Caki2 (cell line): ENCODE data around the gene PDE1A. TPM values are rescaled to one million over a fixed set of nuclear protein-coding genes. Genes with fewer than 3 reads are reported as not detected.

Experiments
- DNase-seq: peaks from one replicate; pipeline ENCODE4 v3.0.0-alpha.2; 2015; ENCODE audit warnings: low read depth
- in situ Hi-C: cut with HindIII; loops from 2 replicates; pipeline ENCODE4 v1.10.0; 2016; ENCODE audit warnings: low sequenced_read_pairs, low pct_unique_long_range_greater_than_20kb, mixed read lengths
- total RNA-seq: library from RNA; depleted of rRNA; stranded (reverse); fragments of >200 nt; shearing (Covaris generic); gene quantifications from 2 replicates; pipeline ENCODE4 v1.2.3, GENCODE V29; 2014; ENCODE audit warnings: low replicate concordance

The PDE1A gene
- total RNA-seq, 1 experiment from 2014 or later, result not detected

DNA sequence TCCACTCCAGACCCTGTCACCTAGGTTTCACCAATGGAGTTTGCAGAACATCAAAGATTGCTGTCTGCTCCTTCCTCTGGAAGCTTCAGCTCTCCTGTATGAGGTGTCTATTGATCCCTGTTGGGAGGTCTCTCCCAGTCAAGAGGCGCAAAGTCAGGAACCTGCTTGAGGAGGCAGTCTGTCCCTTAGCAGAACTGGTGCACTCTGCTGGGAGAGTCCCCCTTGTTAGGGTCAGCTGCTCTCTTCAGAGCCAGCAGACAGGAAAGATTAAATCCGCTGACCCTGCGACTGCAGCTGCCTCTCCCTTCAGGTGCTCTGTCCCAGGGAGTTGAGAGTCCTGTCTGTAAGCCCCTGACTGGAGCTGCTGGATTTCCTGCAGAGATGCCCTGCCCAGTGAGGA is 245.5 kb downstream of the PDE1A start:
- no peak for DNase-seq
- in situ Hi-C loops, result no loop called here

DNA sequence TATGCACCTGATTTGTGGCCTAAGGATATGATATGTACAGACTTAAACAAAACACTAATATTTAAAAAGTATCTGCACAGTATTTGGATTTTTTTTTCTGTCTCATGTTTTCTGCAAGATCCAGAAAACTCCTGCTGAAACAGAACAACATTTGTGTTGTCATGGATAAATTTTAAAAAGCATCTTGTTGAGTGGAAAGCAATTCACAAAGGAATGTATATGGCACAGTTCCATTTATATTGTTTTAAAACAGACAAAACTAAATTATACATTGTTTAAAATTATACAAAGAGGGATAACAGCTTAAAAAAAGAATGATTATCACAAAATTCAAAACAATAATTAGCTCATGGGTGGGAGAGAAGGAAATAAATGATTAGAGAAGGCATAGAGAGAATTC is 247.7 kb downstream of the PDE1A start:
- in situ Hi-C loops, result no loop called here

DNA sequence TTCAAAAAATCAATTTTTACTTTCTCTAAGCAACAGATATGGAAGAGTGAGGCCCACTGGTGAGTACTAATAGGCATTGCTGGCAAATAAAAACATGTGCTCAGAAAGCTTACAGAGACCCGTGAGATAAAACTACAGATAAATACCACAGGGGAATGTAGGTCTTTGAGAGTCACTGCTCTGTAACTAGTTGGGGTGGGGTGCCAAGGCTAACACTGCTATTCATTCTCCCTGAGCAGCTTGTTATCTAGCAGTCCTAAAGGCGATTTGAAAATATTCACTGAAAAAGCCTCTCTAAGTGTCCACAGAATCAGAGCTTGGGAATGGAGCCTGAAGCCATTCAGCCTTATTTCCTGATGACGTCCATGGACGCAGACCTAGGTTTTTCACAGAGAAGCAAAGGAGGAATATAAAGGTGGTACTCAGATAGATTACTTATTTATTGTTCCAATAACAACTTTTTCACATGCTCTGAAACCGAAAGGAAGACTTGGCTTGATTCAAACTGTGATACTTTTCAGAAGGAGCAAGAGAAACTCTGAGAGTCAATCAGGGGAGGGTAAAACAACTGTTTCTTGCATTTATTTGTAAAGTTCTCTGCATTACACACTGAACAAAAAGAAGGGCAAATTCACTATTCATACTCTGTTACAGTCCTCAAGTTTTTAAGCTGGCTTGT is 252.8 kb downstream of the PDE1A start:
- in situ Hi-C loops, result no loop called here
- no peak for DNase-seq

More for the DNA sequence above, 247.7 kb downstream of the PDE1A start:
- no peak for DNase-seq

GRCh38 chr2:182170341-182170740 is 256.5 kb downstream of the PDE1A start:
- DNase-seq, result no peak

GRCh38 chr2:182167882-182168281 is 259.0 kb downstream of the PDE1A start:
- in situ Hi-C loops, result no loop called here
- no peak for DNase-seq

More at GRCh38 chr2:182170341-182170740, 256.5 kb downstream of the PDE1A start:
- in situ Hi-C loops, result no loop called here

GRCh38 chr2:182166841-182167240 is 260.0 kb downstream of the PDE1A start:
- DNase-seq, result no peak
- in situ Hi-C loops, result no loop called here

DNA sequence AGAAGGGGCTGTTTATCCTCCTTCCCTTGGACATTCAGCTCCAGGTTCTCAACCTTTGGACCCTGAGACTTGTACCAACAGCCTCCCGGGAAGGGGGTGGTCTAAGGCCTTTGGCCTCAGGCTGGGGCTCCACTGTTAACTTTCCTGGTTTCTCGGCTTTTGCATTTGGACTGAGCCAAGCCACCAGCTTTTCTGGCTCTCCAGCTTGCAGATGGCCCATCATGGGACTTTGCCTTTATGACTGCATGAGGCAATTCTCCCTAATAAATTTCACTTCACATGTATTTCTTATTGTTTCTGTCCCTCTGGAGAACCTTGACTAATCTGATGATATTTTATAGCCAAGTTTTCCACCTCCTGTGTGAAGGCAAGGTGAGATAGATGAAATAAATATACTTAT is 260.4 kb downstream of the PDE1A start:
- no peak for DNase-seq
- in situ Hi-C loops, result no loop called here

DNA sequence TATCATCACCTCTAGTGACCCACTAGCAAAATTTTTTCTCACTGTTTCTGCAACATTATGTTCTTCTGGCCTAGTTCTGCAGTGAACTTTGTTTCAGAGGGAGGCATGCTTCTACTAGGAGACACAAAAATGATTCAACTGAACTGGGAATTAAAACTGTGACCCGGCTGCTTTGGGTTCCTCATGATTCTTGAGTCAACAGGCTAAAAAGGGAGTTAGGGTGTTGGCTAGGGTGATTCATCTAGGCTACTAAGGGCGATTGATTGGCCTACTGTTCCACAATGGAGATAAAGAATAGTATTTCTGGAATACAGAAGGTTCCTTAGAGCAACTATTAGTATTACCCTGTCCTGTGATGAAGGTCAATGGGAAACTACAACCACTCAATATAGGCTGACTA is 261.6 kb downstream of the PDE1A start:
- in situ Hi-C loops, result no loop called here
- DNase-seq, result no peak

DNA sequence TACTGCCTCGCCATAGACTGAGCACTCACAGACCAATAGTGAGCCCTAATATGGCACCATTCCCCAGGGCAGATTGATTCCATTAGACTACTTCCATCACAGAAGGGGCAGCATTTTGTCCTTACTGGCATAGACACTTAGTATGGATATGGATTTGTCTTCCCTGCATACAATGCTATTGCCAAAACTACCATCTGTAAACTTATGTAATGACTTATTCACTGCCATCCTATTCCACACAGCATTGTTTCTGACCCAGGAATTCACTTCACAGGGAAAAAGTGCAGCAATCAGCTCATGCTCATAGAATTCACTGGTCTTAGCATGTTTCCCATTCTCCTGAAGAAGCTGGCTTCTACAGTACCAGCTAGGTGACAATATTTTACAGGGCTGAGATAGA is 262.1 kb downstream of the PDE1A start:
- DNase-seq, result no peak
- in situ Hi-C loops, result no loop called here

DNA sequence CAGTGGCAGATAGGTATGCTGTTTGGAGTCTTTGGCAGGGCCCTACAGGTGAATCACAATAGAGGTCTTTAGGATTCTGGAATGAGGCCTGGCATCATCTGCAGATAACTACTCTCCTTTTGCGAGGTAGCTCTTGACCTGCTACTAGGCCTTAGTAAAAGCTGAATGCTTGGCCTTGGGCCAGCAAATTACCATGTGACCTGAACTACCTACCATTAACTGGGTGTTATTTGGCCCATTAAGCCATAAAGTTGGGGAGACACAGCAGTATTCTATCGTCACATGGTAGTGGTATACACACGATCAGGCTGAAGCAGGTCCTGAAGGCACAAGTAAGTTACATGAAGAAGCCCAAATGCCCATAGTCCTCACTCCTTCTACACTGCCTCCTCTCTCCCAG is 263.0 kb downstream of the PDE1A start:
- in situ Hi-C loops, result no loop called here
- no peak for DNase-seq

DNA sequence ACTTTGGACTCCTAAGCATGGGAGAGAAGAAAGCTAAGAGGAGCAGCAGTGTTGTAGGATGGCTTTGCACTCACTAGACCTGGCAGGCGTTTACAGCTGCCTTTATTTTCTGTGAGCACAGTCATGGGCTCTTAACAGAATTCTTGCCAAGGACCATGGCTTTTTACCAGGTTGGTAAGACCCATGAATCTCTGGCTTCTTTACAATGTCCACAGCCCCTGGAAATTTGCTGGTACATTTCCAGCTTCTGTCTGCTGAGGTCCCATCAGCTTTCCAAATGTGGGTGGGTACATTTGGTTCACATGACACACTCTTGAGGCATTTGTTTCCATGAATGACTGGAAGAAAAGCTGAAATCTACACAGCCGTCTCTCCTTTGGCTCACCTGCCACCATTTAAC is 278.5 kb downstream of the PDE1A start:
- in situ Hi-C loops, result no loop called here
- no peak for DNase-seq

DNA sequence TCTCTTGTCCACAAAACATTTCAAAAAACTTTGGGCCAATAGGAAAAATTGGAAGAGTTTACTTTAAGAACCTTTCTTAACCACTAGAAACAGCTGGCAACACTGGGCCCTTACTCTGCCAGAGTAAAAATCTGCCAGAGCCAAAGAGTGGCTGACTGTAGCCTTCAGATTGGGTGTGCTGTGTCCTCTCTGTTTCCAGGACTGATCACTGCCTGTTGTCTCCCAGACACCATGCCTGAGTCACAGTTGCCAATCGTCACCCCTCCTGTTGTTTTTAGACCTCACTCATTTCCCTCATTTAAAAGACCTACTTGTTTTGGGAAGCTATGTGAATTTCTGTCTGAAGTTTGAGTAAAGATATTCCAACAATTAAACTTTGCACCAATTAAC is 282.1 kb downstream of the PDE1A start:
- in situ Hi-C loops, result no loop called here
- no peak for DNase-seq

GRCh38 chr2:182144041-182144775 is 282.6 kb downstream of the PDE1A start:
- in situ Hi-C loops, result no loop called here
- no peak for DNase-seq

- no peak for DNase-seq
- in situ Hi-C loops, result no loop called here
These were observed 284.8 kb downstream of the PDE1A start for GRCh38 chr2:182142062-182142461.

- in situ Hi-C loops, result no loop called here
- no peak for DNase-seq
These were observed 292.6 kb downstream of the PDE1A start for GRCh38 chr2:182134201-182134600.

DNA sequence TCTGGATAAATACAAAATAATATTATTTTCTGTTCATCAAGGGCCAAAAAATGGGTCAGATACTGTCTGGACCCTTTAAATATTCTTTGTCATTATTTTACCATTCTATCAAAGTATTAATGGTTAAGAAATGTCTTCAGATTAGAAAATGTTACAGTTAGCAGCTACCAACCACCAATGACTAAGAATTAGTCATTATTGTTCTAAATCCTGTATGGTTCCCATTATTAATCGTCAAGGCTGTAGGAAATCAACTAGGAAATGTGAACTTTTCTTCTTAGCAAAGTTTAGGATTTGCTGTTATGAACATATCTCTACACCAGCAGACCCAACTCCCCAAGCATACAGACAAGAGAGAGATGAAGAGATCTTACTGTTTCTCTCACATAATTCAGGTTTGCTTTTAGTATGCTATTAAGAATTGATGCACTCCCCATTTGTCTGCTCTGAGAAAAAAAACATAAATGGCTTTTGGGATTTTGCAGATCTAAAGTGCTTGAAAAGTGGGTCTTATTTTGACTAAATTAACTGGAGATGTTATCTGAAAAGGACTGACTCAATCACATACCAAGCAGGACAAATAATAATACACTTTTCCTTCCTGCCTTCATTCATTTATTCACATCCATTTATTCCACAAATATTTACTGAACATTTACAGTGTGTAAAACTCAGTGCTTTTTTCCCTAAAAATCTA is 293.5 kb downstream of the PDE1A start:
- in situ Hi-C loops, result no loop called here

GRCh38 chr2:182132605-182133004 is 294.2 kb downstream of the PDE1A start:
- in situ Hi-C loops, result no loop called here
- no peak for DNase-seq

More for the DNA sequence above, 293.5 kb downstream of the PDE1A start:
- no peak for DNase-seq

DNA sequence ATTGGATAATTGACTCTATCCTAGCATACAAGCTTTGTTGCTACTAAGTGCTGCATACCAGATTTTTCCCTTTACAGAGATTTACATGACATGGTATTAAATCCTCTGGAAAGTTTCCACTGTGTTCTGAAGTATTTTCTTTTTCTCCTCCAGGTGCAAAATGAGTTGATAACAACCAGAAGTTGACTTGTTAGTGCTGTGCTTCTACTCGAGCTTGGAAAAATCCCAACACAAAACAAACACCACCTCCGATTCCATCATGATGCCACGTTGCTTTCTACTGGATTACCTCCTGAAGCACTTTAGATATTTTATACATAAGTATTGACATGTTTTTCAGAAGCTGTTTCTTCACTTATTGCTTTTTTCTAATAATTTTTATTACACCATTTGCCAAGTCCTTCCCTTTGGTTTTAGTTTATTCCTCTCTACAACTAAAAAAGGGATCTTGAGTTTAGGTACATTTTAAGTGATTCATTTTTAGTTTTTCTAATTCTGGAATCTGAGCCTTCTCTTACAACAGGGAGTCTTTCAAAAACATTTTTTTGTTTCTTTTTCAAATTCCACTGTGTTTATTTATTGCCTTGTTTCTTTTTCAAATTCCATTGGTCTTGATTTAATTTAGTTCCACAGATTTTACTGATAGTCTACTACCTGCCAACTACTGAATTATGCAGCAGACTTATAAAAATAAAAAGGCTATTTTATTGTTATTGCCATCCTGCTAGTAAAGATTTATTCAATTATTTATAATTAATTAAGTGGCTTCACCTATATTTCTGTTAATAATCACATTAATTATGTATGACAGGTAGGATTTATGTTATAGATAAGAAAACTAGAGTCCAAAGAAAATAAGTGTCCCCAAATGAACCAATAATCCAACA is 297.8 kb downstream of the PDE1A start:
- no peak for DNase-seq
- in situ Hi-C loops, result no loop called here
